ENCODE data around the gene SLC5A5.

The SLC5A5 gene

GRCh38 chr19:17871878-17872250 is at the start of gene SLC5A5:
Gene SLC5A5, plus strand, starts transcription at chr19:17871945. Its CDS starts 375 bp downstream, at chr19:17872320.
- Histone ChIP-seq H3K36me3 (ENCODE audit: insufficient read depth, low read depth, low read length) (no peaks in the 10 kb centered on the region), H3K27ac (ENCODE audit: low read length) (no peak within 1 kb of the TSS), H3K4me1 (ENCODE audit: insufficient read depth, low read length) (peaks cover 10% of the 10 kb centered on the region; the same call in 1 of the 2 replicates), H3K9me3 (ENCODE audit: insufficient read depth, low read depth, low read length) (no peaks in the 10 kb centered on the region), H3K4me3 (ENCODE audit: low read length) (no peak within 1 kb of the TSS), H3K27me3 (ENCODE audit: insufficient read depth, low read length) (peaks cover 47% of the 10 kb centered on the region), H3K9ac (ENCODE audit: low read depth, low read length) (no peak within 1 kb of the TSS)

GRCh38 chr19:17824339-17824738 is 47.4 kb upstream of the SLC5A5 start:
- H3K4me1 ChIP-seq (ENCODE audit: insufficient read depth, low read length): no peaks in the 10 kb centered on the region
- H3K27me3 ChIP-seq (ENCODE audit: insufficient read depth, low read length): no peaks in the 10 kb centered on the region
- no peaks in the 10 kb centered on the region for H3K9me3 ChIP-seq (ENCODE audit: insufficient read depth, low read depth, low read length)
- H3K4me3 ChIP-seq (ENCODE audit: low read length): no peak overlapping the region
- no peak overlapping the region for H3K27ac ChIP-seq (ENCODE audit: low read length)
- no peak overlapping the region for H3K9ac ChIP-seq (ENCODE audit: low read depth, low read length)
- no peaks in the 10 kb centered on the region for H3K36me3 ChIP-seq (ENCODE audit: insufficient read depth, low read depth, low read length)

GRCh38 chr19:17826508-17827056 is 45.2 kb upstream of the SLC5A5 start:
- Histone ChIP-seq H3K9ac (ENCODE audit: low read depth, low read length) (no peak overlapping the region), H3K4me3 (ENCODE audit: low read length) (no peak overlapping the region), H3K27me3 (ENCODE audit: insufficient read depth, low read length) (peaks cover 3% of the 10 kb centered on the region)

GRCh38 chr19:17829855-17830566 is 41.7 kb upstream of the SLC5A5 start:
- peak overlapping the region; percentile 68 for H3K9ac ChIP-seq (ENCODE audit: low read depth, low read length)
- peak overlapping the region; percentile 40 for H3K27ac ChIP-seq (ENCODE audit: low read length)
- no peaks in the 10 kb centered on the region for H3K9me3 ChIP-seq (ENCODE audit: insufficient read depth, low read depth, low read length)
- peaks cover 6% of the 10 kb centered on the region for H3K27me3 ChIP-seq (ENCODE audit: insufficient read depth, low read length)
- peak overlapping the region; percentile 79 for H3K4me3 ChIP-seq (ENCODE audit: low read length)
- peaks cover 3% of the 10 kb centered on the region; the same call in 1 of the 2 replicates for H3K4me1 ChIP-seq (ENCODE audit: insufficient read depth, low read length)
- no peaks in the 10 kb centered on the region for H3K36me3 ChIP-seq (ENCODE audit: insufficient read depth, low read depth, low read length)

More at GRCh38 chr19:17826508-17827056, 45.2 kb upstream of the SLC5A5 start:
- H3K9me3 ChIP-seq (ENCODE audit: insufficient read depth, low read depth, low read length): no peaks in the 10 kb centered on the region
- peaks cover 3% of the 10 kb centered on the region; the same call in 1 of the 2 replicates for H3K4me1 ChIP-seq (ENCODE audit: insufficient read depth, low read length)
- no peak overlapping the region for H3K27ac ChIP-seq (ENCODE audit: low read length)
- H3K36me3 ChIP-seq (ENCODE audit: insufficient read depth, low read depth, low read length): no peaks in the 10 kb centered on the region

GRCh38 chr19:17830567-17831418 is 41.0 kb upstream of the SLC5A5 start:
- H3K4me3 ChIP-seq (ENCODE audit: low read length): peak overlapping the region; percentile 79
- peak overlapping the region; percentile 68 for H3K9ac ChIP-seq (ENCODE audit: low read depth, low read length)

GRCh38 chr19:17831419-17831888 is 40.3 kb upstream of the SLC5A5 start:
- Histone ChIP-seq H3K27ac (ENCODE audit: low read length) (no peak overlapping the region), H3K4me1 (ENCODE audit: insufficient read depth, low read length) (peaks cover 3% of the 10 kb centered on the region; the same call in 1 of the 2 replicates), H3K9me3 (ENCODE audit: insufficient read depth, low read depth, low read length) (no peaks in the 10 kb centered on the region), H3K4me3 (ENCODE audit: low read length) (peak overlapping the region; percentile 62), H3K36me3 (ENCODE audit: insufficient read depth, low read depth, low read length) (no peaks in the 10 kb centered on the region), H3K9ac (ENCODE audit: low read depth, low read length) (no peak overlapping the region), H3K27me3 (ENCODE audit: insufficient read depth, low read length) (peaks cover 6% of the 10 kb centered on the region)

More at GRCh38 chr19:17830567-17831418, 41.0 kb upstream of the SLC5A5 start:
- peak overlapping the region; percentile 40 for H3K27ac ChIP-seq (ENCODE audit: low read length)
- no peaks in the 10 kb centered on the region for H3K9me3 ChIP-seq (ENCODE audit: insufficient read depth, low read depth, low read length)
- H3K27me3 ChIP-seq (ENCODE audit: insufficient read depth, low read length): peaks cover 6% of the 10 kb centered on the region
- H3K36me3 ChIP-seq (ENCODE audit: insufficient read depth, low read depth, low read length): no peaks in the 10 kb centered on the region
- H3K4me1 ChIP-seq (ENCODE audit: insufficient read depth, low read length): peaks cover 3% of the 10 kb centered on the region; the same call in 1 of the 2 replicates

- no peaks in the 10 kb centered on the region for H3K9me3 ChIP-seq (ENCODE audit: insufficient read depth, low read depth, low read length)
- H3K36me3 ChIP-seq (ENCODE audit: insufficient read depth, low read depth, low read length): no peaks in the 10 kb centered on the region
- H3K27me3 ChIP-seq (ENCODE audit: insufficient read depth, low read length): peaks cover 6% of the 10 kb centered on the region
- no peak overlapping the region for H3K9ac ChIP-seq (ENCODE audit: low read depth, low read length)
- no peak overlapping the region for H3K4me3 ChIP-seq (ENCODE audit: low read length)
- H3K4me1 ChIP-seq (ENCODE audit: insufficient read depth, low read length): peaks cover 3% of the 10 kb centered on the region; the same call in 1 of the 2 replicates
- H3K27ac ChIP-seq (ENCODE audit: low read length): no peak overlapping the region
Observed at GRCh38 chr19:17832443-17833208, 39.1 kb upstream of the SLC5A5 start.

- no peaks in the 10 kb centered on the region for H3K9me3 ChIP-seq (ENCODE audit: insufficient read depth, low read depth, low read length)
- peaks cover 3% of the 10 kb centered on the region; the same call in 1 of the 2 replicates for H3K4me1 ChIP-seq (ENCODE audit: insufficient read depth, low read length)
- H3K9ac ChIP-seq (ENCODE audit: low read depth, low read length): no peak overlapping the region
- H3K4me3 ChIP-seq (ENCODE audit: low read length): no peak overlapping the region
- H3K27me3 ChIP-seq (ENCODE audit: insufficient read depth, low read length): peaks cover 14% of the 10 kb centered on the region
- H3K36me3 ChIP-seq (ENCODE audit: insufficient read depth, low read depth, low read length): no peaks in the 10 kb centered on the region
- no peak overlapping the region for H3K27ac ChIP-seq (ENCODE audit: low read length)
Observed at GRCh38 chr19:17834350-17835181, 37.2 kb upstream of the SLC5A5 start.

GRCh38 chr19:17835182-17836006 is 36.4 kb upstream of the SLC5A5 start:
- Histone ChIP-seq H3K36me3 (ENCODE audit: insufficient read depth, low read depth, low read length) (no peaks in the 10 kb centered on the region), H3K9ac (ENCODE audit: low read depth, low read length) (no peak overlapping the region), H3K27ac (ENCODE audit: low read length) (no peak overlapping the region)

GRCh38 chr19:17836530-17836929 is 35.2 kb upstream of the SLC5A5 start:
- no peak overlapping the region for H3K27ac ChIP-seq (ENCODE audit: low read length)
- no peak overlapping the region for H3K4me3 ChIP-seq (ENCODE audit: low read length)
- no peaks in the 10 kb centered on the region for H3K36me3 ChIP-seq (ENCODE audit: insufficient read depth, low read depth, low read length)
- H3K9me3 ChIP-seq (ENCODE audit: insufficient read depth, low read depth, low read length): no peaks in the 10 kb centered on the region
- peaks cover 27% of the 10 kb centered on the region for H3K27me3 ChIP-seq (ENCODE audit: insufficient read depth, low read length)
- H3K4me1 ChIP-seq (ENCODE audit: insufficient read depth, low read length): no peaks in the 10 kb centered on the region; the same call in 1 of the 2 replicates
- no peak overlapping the region for H3K9ac ChIP-seq (ENCODE audit: low read depth, low read length)

More at GRCh38 chr19:17835182-17836006, 36.4 kb upstream of the SLC5A5 start:
- Histone ChIP-seq H3K9me3 (ENCODE audit: insufficient read depth, low read depth, low read length) (no peaks in the 10 kb centered on the region), H3K4me1 (ENCODE audit: insufficient read depth, low read length) (no peaks in the 10 kb centered on the region; the same call in 1 of the 2 replicates), H3K4me3 (ENCODE audit: low read length) (no peak overlapping the region), H3K27me3 (ENCODE audit: insufficient read depth, low read length) (peaks cover 20% of the 10 kb centered on the region)
